HFFc6 (cell line): ENCODE results near the gene WDR5. TPM values are rescaled to one million over a fixed set of nuclear protein-coding genes. Genes with fewer than 3 reads are reported as not detected.

ENCODE experiments used
- DNase-seq: peaks from one replicate; pipeline ENCODE4 v3.0.0-alpha.2; 2018
- H3K27ac Mint-ChIP-seq: 2 replicates; pipeline ENCODE4 v1.8.0; 2020; ENCODE audit warnings: mild to moderate bottlenecking, mixed read lengths
- H3K27me3 Mint-ChIP-seq: 2 replicates; pipeline ENCODE4 v1.8.0; 2021; ENCODE audit warnings: mild to moderate bottlenecking, moderate library complexity, mixed read lengths; ENCODE audit not compliant: insufficient read depth
- H3K36me3 Mint-ChIP-seq: 2 replicates; pipeline ENCODE4 v1.8.0; 2021; ENCODE audit warnings: low read depth, mixed read lengths
- H3K4me1 Mint-ChIP-seq: 2 replicates; pipeline ENCODE4 v1.8.0; 2020; ENCODE audit warnings: low read depth, mixed read lengths
- H3K4me3 Mint-ChIP-seq: 2 replicates; pipeline ENCODE4 v1.8.0; 2020; ENCODE audit warnings: mild to moderate bottlenecking, moderate library complexity, mixed read lengths
- H3K9me3 Mint-ChIP-seq: 2 replicates; pipeline ENCODE4 v1.8.0; 2020; ENCODE audit warnings: mild to moderate bottlenecking, mixed read lengths
- CTCF ChIP-seq: fragments of 200-600 bp; sonication (generic); IDR thresholded peaks from 2 replicates; pipeline ENCODE4 v1.5.0; 2021; ENCODE audit warnings: antibody characterized with exemption, mild to moderate bottlenecking
- total RNA-seq, 6 experiments: library from RNA; stranded (reverse); fragmentation: NEBNext Ultra II Directional; extraction: Animal tissue kit (Norgen Biotek cat#: 25700); gene quantifications; 2 replicates in 1 of 6; 3 replicates in 5 of 6; pipeline ENCODE4 v1.2.3, GENCODE V29; 2021

The WDR5 gene
- total RNA-seq, 6 experiments from 2014 or later, result 24.6 to 31.1 (median 26.8) TPM

GRCh38 chr9:134173127-134174072 is 37.5 kb downstream of the WDR5 start:
- H3K36me3 Mint-ChIP-seq, result no peaks in the 10 kb centered on the region
- DNase-seq, result no peak
- no peaks in the 10 kb centered on the region for H3K9me3 Mint-ChIP-seq
- H3K27ac Mint-ChIP-seq, result no peak overlapping the region; the same call in 1 of the 2 replicates
- no peak for TF ChIP-seq CTCF
- no peaks in the 10 kb centered on the region for H3K4me1 Mint-ChIP-seq
- no peak overlapping the region for H3K4me3 Mint-ChIP-seq
- H3K27me3 Mint-ChIP-seq, result peaks cover 12% of the 10 kb centered on the region

GRCh38 chr9:134174073-134174449 is 38.2 kb downstream of the WDR5 start:
- no peak for DNase-seq
- Mint-ChIP-seq H3K36me3 (no peaks in the 10 kb centered on the region), H3K27me3 (peaks cover 14% of the 10 kb centered on the region), H3K4me3 (no peak overlapping the region), H3K9me3 (no peaks in the 10 kb centered on the region), H3K4me1 (no peaks in the 10 kb centered on the region), H3K27ac (no peak overlapping the region)
- TF ChIP-seq CTCF, result no peak

- Mint-ChIP-seq H3K9me3 (no peaks in the 10 kb centered on the region), H3K4me3 (no peak overlapping the region), H3K27ac (no peak overlapping the region), H3K4me1 (no peaks in the 10 kb centered on the region), H3K27me3 (peaks cover 21% of the 10 kb centered on the region), H3K36me3 (no peaks in the 10 kb centered on the region)
- DNase-seq, result no peak
- TF ChIP-seq CTCF, result no peak
Measured at GRCh38 chr9:134174526-134175290, 38.8 kb downstream of the WDR5 start.

GRCh38 chr9:134175291-134175807 is 39.5 kb downstream of the WDR5 start:
- no peak for TF ChIP-seq CTCF
- H3K9me3 Mint-ChIP-seq, result no peaks in the 10 kb centered on the region
- H3K27ac Mint-ChIP-seq, result no peak overlapping the region
- no peaks in the 10 kb centered on the region for H3K4me1 Mint-ChIP-seq
- no peak for DNase-seq
- no peaks in the 10 kb centered on the region for H3K36me3 Mint-ChIP-seq
- H3K27me3 Mint-ChIP-seq, result peaks cover 25% of the 10 kb centered on the region
- H3K4me3 Mint-ChIP-seq, result no peak overlapping the region

- Mint-ChIP-seq H3K27me3 (peaks cover 32% of the 10 kb centered on the region), H3K4me1 (no peaks in the 10 kb centered on the region), H3K27ac (no peak overlapping the region), H3K4me3 (no peak overlapping the region), H3K36me3 (no peaks in the 10 kb centered on the region), H3K9me3 (no peaks in the 10 kb centered on the region)
- no peak for DNase-seq
- TF ChIP-seq CTCF, result no peak
Measured at GRCh38 chr9:134175808-134176598, 40.1 kb downstream of the WDR5 start.
